T47D (cell line): ENCODE measurements around the gene CD276.

Experiments
- DNase-seq, 2 experiments: peaks; one replicate each; pipeline versions ENCODE4 v3.0.0 to v3.0.0-alpha.2; 2011 to 2012; ENCODE audit warnings: low read depth in 1 of 2, low spot score in 1 of 2
- JUND ChIP-seq: IDR thresholded peaks from 2 replicates; pipeline ENCODE4 v1.6.1; 2012; ENCODE audit warnings: low read depth
- in situ Hi-C: cut with HindIII; loops from 2 replicates; pipeline ENCODE4 v1.10.0; 2016; ENCODE audit warnings: low sequenced_read_pairs, low pct_unique_long_range_greater_than_20kb

The CD276 gene

DNA sequence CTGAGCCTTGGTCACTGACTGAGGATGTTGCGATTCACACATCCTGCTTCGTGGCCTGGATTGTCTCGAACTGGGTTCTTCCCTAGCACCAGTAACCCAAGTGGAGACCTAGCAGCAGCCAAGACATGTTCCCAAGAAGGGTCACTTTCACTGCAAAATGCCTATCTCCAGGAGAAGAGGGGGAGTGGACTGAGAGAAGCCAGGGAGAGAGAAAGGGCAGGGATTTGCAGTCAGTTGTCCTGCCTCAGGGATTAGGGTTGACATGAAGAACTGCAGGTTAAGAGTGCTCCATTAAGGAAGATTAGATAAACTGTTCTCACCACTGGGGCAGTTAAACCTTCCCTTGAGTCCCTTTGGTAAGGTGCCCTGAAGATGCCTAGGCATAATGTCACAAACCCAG is 5.7 kb upstream of the CD276 start:
- no peak for DNase-seq
- no peak for TF ChIP-seq JUND
- in situ Hi-C loops = no loop called here

DNA sequence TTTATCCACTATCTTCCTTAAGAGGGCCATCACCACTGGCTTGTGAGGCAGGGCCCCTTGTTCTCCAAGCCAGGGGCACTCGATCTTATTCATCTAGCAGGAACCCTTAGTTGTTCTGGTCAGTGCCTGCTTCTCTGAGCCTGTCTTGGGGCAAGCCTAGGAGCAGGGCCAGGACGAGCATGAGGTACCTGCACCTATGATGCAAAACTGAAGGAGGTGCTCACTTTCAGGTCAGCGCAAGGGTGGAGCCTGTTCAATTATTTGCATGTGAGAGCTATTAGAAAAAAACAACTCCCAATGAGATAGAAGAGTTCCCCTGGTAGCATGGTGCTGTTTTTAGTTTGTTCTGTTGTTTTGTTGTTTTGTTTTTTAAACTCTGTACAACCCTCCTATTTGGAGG is 5.0 kb upstream of the CD276 start:
- peak in 1 of 2 experiments; percentile 14 for DNase-seq
- in situ Hi-C loops = no loop called here
- no peak for TF ChIP-seq JUND

DNA sequence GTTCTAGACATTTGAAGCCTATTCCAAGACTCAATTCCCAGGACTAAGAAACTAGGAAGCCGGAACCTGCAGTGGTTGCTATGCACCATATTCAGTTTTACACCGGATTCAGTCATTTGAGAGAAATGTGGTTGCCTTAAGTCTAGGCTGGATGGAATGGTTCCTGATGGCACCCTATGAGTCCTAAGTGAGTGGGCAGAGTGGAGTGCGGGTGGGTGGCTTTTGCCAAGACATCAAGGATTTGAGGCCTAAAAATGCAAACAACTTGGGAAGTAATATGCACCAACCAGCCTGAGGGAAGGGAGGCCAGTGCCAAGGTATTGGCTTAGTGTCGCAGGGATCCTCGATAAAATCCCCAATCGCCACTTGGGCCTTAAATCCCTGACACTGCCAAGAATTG is 4.2 kb upstream of the CD276 start:
- in situ Hi-C loops = no loop called here
- DNase-seq = no peak

DNA sequence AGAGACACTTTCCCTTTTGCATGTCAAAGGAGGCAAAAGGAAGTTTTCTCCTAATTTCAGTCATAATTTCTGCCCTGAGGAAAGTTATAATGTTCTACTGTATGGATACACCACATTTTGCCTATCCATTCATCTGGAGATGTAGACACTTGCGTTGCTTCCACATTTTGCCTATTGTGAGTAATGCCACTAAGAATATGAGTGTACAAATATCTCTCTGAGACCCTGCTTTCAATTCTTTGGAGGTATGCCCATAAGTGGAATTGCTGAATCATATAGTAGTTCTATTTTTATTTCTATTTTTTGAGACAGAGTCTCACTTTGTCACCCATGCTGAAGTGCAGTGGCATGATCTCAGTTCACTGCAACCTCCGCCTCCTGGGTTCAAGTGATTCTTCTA is 3.6 kb upstream of the CD276 start:
- TF ChIP-seq JUND = no peak
- in situ Hi-C loops = no loop called here
- DNase-seq = no peak

More for the DNA sequence above, 4.2 kb upstream of the CD276 start:
- TF ChIP-seq JUND = no peak

DNA sequence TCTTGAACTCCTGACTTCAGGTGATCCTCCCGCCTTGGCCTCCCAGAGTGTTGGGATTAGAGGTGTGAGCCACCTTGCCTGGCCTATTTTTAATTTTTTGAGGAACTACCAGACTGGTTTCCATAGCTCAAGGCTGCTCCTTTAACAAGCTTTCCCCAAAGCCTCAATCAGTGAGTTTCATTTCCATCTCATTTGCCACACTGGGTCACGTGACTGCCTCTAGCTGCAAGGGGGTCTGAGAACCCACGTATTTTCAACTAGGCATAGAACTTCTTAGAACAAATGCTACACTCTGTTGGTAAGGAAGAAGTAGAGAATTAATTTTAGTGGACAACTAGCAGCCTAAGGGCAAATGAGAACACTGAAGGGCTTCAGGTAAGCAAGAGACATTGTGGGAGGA is 3.1 kb upstream of the CD276 start:
- in situ Hi-C loops = no loop called here
- DNase-seq = no peak
- TF ChIP-seq JUND = no peak

DNA sequence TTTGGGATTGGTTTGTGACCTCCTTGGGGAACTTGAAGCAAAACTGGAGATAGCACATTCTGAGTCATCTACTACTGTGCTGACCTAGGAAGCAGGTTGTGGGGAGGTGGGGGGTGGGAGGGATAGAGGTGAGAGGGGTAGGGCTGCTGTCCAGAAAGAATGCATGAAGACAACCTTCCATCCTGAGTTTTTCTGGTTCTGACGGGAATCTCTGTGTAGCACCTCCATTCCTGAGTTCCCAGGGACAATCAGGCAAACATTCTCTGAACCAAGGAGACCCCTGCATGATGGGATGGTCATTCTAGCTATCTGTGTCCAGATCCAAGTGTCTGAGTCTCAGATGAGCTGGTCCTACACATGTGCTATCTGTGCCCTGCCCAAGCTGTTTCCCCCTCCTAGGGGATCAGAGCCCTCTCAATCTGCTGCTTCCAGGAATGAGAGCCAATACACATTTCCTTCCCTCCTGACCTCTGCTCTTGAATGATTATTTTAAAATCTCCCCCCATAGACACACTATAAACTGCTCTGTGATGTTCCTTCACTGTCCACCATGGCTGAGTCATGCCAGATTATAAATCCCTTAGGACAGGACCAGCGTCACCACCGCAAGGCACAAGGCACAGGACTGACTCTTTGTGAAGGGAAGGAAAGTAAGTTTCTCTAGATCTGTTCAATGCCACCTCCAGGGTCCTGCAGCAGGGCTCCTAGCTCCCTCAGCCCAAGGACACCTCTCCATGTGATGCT is 2.2 kb upstream of the CD276 start:
- TF ChIP-seq JUND = no peak
- DNase-seq = no peak
- in situ Hi-C loops = no loop called here

DNA sequence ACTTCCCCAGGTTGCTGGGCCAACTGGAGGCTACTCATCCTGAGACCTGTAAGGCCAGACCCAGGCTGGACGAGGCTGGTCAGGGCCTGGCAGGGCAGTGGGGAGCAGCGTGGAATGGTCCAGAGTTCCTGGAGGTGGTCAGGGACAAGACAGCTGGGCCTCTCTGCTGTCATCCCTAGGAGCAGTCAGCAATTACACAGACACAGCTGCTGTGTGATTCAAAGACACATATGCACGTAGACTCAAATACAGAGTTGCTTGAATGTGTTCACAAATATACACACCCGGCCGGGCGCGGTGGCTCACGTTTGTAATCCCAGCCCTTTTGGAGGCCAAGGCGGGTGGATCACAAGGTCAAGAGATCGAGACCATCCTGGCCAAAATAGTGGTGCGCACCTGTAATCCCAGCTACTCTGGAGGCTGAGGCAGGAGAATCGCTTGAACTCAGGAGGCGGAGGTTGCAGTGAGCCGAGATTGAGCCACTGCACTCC is 1.5 kb upstream of the CD276 start:
- DNase-seq = no peak
- TF ChIP-seq JUND = no peak
- in situ Hi-C loops = no loop called here

DNA sequence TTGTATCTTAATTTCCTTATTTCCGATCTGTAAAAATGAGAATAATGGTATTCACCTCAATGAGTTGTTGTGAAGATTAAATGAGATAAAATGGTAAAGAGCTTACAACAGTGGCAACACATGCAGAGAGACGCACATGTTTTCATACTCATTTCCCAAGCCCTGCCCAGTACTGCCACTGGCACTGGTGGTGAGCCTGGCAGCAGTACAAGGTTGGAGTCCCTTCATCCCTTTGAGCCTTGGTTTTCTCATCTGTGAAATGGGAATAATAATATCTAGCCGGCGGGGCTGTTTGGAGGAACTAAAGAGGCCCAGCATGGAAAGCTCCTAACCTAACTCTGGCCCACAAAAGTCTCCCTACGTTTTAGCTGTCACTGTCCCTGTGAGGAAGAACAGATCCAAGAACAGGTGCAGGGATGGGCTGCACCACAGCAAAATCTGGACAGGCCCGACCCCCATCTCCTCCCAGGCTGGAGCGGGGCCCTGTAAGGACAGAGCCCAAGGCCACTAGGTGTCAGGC is 866 bp upstream of the CD276 start:
- no peak for TF ChIP-seq JUND
- no peak for DNase-seq
- in situ Hi-C loops = no loop called here

DNA sequence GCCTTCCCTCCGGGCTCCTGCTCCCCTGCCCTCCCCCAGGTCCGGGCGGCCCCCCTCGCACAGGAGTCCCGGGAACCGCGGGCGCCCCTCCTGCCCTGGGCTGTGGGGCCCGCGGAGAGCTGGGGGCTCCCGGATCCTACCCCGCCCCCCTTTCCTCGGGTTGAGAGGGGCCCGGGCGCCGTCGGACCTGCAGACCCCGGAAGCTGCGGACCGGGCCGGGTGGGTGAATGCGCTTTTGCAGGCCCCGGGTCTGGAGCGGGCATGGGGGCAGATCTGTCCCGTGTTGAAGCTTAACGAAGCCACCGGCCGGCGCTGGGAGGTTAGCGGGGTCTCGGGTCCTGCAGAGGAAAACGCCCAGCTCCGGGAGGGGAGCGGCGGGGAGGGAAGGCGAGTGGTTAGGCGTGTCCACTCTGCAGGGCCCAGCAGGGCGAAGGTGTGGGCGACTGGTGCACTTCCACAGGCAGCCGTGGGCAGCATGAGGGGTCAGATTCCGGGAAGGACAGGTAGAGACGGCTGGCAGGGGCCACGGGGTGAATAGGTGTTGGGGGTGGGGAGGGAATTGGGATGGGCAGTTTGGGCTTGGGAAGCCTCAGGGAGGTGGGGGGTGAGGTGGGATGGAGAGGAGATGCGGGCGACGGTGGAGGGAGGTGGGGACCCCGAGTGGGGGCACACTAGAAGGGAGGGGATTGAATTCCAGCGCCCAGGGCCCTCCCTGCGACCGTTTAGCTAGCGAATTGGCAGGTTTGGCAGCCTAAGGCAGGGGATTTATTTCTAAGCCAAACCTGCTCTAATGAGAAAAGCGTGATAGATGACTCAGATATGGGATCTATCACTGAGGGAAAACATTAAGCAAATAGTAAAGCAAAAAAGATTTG is 635 bp downstream of the CD276 start:
- in situ Hi-C loops = no loop called here
- DNase-seq = peak; percentile 22 to 42
- no peak for TF ChIP-seq JUND

DNA sequence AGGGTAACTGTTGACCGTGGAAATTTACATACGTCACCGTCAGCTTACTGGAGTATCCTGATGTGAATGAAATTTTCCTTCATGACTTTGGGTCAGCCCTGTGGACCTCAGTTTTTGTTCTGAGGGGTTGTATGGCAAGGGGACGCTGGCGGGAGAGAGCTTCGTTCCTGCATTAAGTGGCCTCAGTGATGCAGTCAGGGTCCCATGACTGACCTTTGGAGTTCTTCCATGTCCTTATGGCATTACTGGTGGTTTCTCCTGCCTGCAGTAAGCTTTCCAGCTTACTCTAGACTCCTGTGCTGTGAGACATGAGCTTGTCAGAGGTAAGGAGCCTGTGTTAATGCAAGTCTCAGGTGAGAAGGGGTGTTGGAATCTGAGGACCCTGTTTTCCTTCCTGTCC is 1.8 kb downstream of the CD276 start:
- no peak for TF ChIP-seq JUND
- in situ Hi-C loops = no loop called here
- DNase-seq = no peak

DNA sequence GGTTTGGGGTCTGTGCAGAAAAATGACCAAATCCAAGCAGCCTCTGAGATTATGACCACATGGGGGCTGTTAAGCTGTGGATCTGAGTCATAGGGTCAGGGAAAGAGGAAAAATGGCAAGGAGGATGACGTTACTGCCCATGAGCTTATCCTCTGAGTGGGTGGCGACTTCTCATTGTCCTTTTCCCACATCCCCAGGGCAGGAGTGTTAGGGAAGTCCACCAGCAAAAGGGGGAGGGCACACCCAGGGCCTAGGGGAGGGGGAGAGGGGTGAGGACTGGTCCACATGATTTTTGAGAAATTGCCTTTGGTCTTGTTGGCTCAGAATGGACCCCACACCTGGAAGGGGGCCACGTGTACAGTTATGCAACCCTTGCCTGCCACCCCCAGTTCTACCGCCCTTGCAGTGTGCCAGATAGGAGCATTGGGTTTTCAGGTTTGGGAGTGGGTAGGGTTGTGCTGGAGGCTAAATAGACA is 2.6 kb downstream of the CD276 start:
- in situ Hi-C loops = no loop called here
- no peak for DNase-seq
- no peak for TF ChIP-seq JUND

DNA sequence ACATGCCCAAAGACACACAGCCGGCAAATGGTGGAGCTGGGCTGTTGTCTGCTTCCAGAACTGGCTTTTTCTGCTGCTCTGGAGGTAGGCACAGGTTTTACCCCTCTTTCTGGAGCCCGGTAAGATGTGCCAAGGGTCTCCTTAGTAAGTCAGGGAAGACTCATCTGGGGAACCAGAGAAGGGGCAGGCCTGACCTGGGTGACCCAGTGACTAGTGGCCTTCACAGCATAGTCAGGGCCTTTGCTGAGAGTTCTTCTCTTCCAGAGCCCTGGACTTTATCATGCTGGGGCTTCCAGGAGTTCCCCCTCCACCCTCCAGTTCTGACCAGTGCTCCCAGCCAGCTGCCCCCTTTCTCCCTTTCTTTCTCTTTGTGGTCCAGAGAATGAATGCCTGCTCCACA is 3.2 kb downstream of the CD276 start:
- DNase-seq = no peak
- in situ Hi-C loops = no loop called here
- no peak for TF ChIP-seq JUND

DNA sequence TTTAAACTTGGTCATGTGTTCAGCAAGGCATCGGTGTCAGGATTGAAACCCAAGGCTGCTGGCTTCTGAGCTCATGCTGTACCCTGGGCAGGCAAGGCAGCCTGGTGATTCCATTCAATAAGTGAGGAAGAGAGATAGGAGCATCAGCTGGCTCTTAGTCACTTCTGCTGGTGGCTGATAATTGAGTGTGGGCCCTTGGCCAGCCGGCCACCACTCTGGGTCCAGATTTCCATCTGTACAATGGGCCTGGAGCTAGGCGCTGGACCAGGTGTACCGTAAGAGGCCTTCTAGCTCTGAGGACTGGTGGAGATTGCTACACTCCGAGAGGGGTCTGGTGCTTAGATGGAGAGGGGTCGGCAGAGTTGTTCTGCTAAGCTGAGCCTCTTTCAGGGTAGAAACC is 4.3 kb downstream of the CD276 start:
- no peak for TF ChIP-seq JUND
- no peak for DNase-seq
- in situ Hi-C loops = no loop called here
